Measurements from ENCODE around the gene NALCN.

The NALCN gene

DNA sequence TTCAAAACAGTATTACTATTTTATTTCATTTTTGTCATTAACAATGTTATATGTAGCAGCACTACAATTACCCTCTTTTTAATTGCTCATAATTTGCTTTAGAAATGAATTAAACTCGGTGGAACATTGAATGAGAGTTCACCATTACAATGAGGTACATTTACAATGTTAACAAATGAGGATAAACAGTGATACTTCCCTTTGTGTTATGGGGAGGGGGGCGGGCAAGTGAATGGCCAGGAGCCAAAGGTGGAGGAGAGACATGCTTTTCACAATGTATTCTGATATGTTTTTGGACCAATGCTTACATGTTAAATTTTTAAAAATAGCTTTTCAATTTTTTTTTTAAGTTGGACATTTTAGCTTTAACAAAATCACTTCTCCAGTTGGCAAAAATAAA lies 34.2 kb downstream of the NALCN start:
- DNase-seq (ENCODE audit: extremely low spot score): no peak
- ChIA-PET CTCF (no interaction called here), POLR2A (no interaction called here)
- TF ChIP-seq ARNT (IDR thresholded peaks at IDR 0.05) (no peak), HDGF (IDR thresholded peaks at IDR 0.05; ENCODE audit: borderline replicate concordance) (no peak), SP1 (IDR thresholded peaks at IDR 0.05) (no peak), CTBP1 (IDR thresholded peaks at IDR 0.05; ENCODE audit: borderline replicate concordance) (no peak), LEF1 (IDR thresholded peaks at IDR 0.05; ENCODE audit: borderline replicate concordance) (no peak)

GRCh38 chr13:101360525-101360924 lies 55.8 kb downstream of the NALCN start:
- DNase-seq (ENCODE audit: extremely low spot score): no peak
- TF ChIP-seq HDGF (IDR thresholded peaks at IDR 0.05; ENCODE audit: borderline replicate concordance) (no peak), TARDBP (IDR thresholded peaks at IDR 0.05) (no peak), SUZ12 (IDR thresholded peaks at IDR 0.05) (no peak), FOXK2 (IDR thresholded peaks at IDR 0.05) (no peak), CTBP1 (IDR thresholded peaks at IDR 0.05; ENCODE audit: borderline replicate concordance) (no peak), NFRKB (IDR thresholded peaks at IDR 0.05) (no peak), ZNF384 (IDR thresholded peaks at IDR 0.05) (no peak), FOXA1 (IDR thresholded peaks at IDR 0.05) (no peak), ELF4 (IDR thresholded peaks at IDR 0.05) (no peak), LEF1 (IDR thresholded peaks at IDR 0.05; ENCODE audit: borderline replicate concordance) (no peak)
- TF ChIP-seq, protein P1, sequence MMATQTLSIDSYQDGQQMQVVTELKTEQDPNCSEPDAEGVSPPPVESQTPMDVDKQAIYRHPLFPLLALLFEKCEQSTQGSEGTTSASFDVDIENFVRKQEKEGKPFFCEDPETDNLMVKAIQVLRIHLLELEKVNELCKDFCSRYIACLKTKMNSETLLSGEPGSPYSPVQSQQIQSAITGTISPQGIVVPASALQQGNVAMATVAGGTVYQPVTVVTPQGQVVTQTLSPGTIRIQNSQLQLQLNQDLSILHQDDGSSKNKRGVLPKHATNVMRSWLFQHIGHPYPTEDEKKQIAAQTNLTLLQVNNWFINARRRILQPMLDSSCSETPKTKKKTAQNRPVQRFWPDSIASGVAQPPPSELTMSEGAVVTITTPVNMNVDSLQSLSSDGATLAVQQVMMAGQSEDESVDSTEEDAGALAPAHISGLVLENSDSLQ (IDR thresholded peaks at IDR 0.05): no peak
- ChIA-PET CTCF (interaction anchor here (0.6 kb wide), 1 partner anchor 217 kb away, joined by 3 read pairs; no protein-coding TSS in a partner anchor), POLR2A (no interaction called here)

DNA sequence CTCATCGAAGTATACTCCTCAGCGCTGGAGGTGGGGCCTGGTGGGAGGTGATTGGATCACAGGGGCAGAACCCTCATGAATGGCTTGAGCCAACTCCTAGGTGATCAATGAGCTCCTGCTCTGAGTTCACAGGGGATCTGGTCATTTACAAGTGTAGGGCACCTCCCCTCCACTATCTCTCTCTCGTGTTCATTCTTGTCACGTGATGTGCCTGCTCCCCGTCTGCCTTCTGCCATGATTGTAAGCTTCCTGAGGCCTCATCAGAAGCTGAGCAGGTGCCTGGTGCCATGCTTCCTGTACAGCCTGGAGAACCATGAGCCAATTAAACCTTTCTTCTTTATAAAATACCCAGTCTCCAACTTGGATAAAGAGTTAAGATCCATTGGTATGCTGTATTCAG lies 61.4 kb downstream of the NALCN start:
- POLR2A ChIA-PET: no interaction called here
- TF ChIP-seq BHLHE40 (IDR thresholded peaks at IDR 0.05; ENCODE audit: borderline replicate concordance) (no peak), SUZ12 (IDR thresholded peaks at IDR 0.05) (no peak), ZNF384 (IDR thresholded peaks at IDR 0.05) (no peak), FOXK2 (IDR thresholded peaks at IDR 0.05) (no peak), FOXM1 (IDR thresholded peaks at IDR 0.05; ENCODE audit: borderline replicate concordance) (no peak), SP1 (IDR thresholded peaks at IDR 0.05) (no peak), ARNT (IDR thresholded peaks at IDR 0.05) (no peak), HDGF (IDR thresholded peaks at IDR 0.05; ENCODE audit: borderline replicate concordance) (no peak), NFRKB (IDR thresholded peaks at IDR 0.05) (no peak), CTBP1 (IDR thresholded peaks at IDR 0.05; ENCODE audit: borderline replicate concordance) (no peak), TARDBP (IDR thresholded peaks at IDR 0.05) (no peak), L3MBTL2 (conservative IDR thresholded peaks at IDR 0.05) (no peak), LEF1 (IDR thresholded peaks at IDR 0.05; ENCODE audit: borderline replicate concordance) (no peak), ELF4 (IDR thresholded peaks at IDR 0.05) (no peak), FOXA1 (IDR thresholded peaks at IDR 0.05) (no peak)
- TF ChIP-seq, protein P1 (IDR thresholded peaks at IDR 0.05): no peak
- no peak for DNase-seq (ENCODE audit: extremely low spot score)
- CTCF ChIA-PET: no interaction called here

GRCh38 chr13:101346942-101347728 lies 69.2 kb downstream of the NALCN start:
- CTCF ChIA-PET: no interaction called here
- POLR2A ChIA-PET: no interaction called here
- no peak for DNase-seq (ENCODE audit: extremely low spot score)
- no peak for TF ChIP-seq SUZ12 (IDR thresholded peaks at IDR 0.05)
- TF ChIP-seq, protein P1 (IDR thresholded peaks at IDR 0.05): no peak
- no peak for TF ChIP-seq L3MBTL2 (conservative IDR thresholded peaks at IDR 0.05)
- TF ChIP-seq ZNF384 (IDR thresholded peaks at IDR 0.05): no peak
- no peak for TF ChIP-seq TARDBP (IDR thresholded peaks at IDR 0.05)

GRCh38 chr13:101346161-101346560 lies 70.1 kb downstream of the NALCN start:
- POLR2A ChIA-PET: no interaction called here
- CTCF ChIA-PET: no interaction called here
- DNase-seq (ENCODE audit: extremely low spot score): no peak
- no peak for TF ChIP-seq SP1 (IDR thresholded peaks at IDR 0.05)
- TF ChIP-seq BHLHE40 (IDR thresholded peaks at IDR 0.05; ENCODE audit: borderline replicate concordance): no peak
- no peak for TF ChIP-seq LEF1 (IDR thresholded peaks at IDR 0.05; ENCODE audit: borderline replicate concordance)
- no peak for TF ChIP-seq ELF4 (IDR thresholded peaks at IDR 0.05)
- TF ChIP-seq FOXK2 (IDR thresholded peaks at IDR 0.05): no peak

DNA sequence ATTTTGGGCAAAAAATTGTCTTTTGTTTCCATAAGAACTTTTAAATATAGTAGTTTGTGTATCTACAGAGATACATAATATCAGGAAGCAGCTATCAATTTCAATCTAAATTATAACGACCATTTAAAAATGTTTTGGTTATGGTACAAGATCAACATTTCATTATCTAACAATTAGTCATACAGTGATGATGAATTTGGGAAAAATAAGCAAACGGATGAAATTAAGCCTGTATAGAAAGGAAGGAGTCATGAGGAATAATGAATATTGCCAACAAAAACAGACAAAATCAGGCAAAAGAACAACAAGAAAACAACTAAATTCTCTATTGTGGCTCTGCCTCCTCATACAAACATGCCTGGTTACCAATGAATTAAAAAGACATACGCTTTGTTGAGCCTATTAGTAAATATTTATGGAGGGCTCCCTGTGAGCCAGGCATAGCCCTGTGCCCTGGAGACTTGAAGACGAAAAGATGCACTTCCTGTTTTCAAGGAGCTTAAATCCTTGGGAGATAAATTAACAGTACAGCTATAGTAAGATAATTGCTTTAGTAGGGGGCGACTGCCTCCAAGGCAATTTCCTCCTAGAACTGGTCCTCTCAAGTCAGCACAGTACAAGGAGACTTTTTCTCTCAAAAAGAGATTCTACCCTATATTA lies 73.0 kb downstream of the NALCN start:
- CTCF ChIA-PET: no interaction called here
- POLR2A ChIA-PET: no interaction called here
- DNase-seq (ENCODE audit: extremely low spot score): no peak
- TF ChIP-seq, protein P1 (IDR thresholded peaks at IDR 0.05): no peak
- TF ChIP-seq FOXK2 (IDR thresholded peaks at IDR 0.05): no peak

Measured in HEK293T (cell line).